Calu3 (cell line): ENCODE data around the gene KIDINS220. TPM values are rescaled to one million over a fixed set of nuclear protein-coding genes. Genes with fewer than 3 reads are reported as not detected.

Experiments used
- BruUV-seq: library from RNA; stranded (reverse); fragments of 400-500 nt; replicated peaks from 2 replicates; lab custom pipeline; 2021; lab: Mats Ljungman, UMichigan
- CTCF ChIA-PET: fragments of 300-600 bp; sonication (Branson Sonifier 250); formaldehyde crosslinking; loops from one replicate; lab custom pipeline; 2022; ENCODE audit warnings: antibody characterized with exemption; lab: Charles Lee
- DNase-seq: peaks from one replicate; pipeline ENCODE4 v3.0.0; 2022
- H3K27ac Mint-ChIP-seq: one replicate; pipeline ENCODE4 v1.8.0; 2022; ENCODE audit warnings: mixed read lengths; ENCODE audit not compliant: unreplicated experiment
- H3K27me3 Mint-ChIP-seq: one replicate; pipeline ENCODE4 v1.8.0; 2022; ENCODE audit warnings: mixed read lengths; ENCODE audit not compliant: unreplicated experiment
- H3K36me3 Mint-ChIP-seq: one replicate; pipeline ENCODE4 v1.8.0; 2022; ENCODE audit warnings: mild to moderate bottlenecking, moderate library complexity, mixed read lengths; ENCODE audit not compliant: insufficient read depth, unreplicated experiment
- H3K4me1 Mint-ChIP-seq: one replicate; pipeline ENCODE4 v1.8.0; 2022; ENCODE audit warnings: mild to moderate bottlenecking, low read depth, mixed read lengths; ENCODE audit not compliant: unreplicated experiment
- H3K4me3 Mint-ChIP-seq: one replicate; pipeline ENCODE4 v1.8.0; 2022; ENCODE audit warnings: mild to moderate bottlenecking, low read depth, moderate library complexity, mixed read lengths; ENCODE audit not compliant: unreplicated experiment
- H3K9me3 Mint-ChIP-seq: one replicate; pipeline ENCODE4 v1.8.0; 2022; ENCODE audit warnings: low read depth, mixed read lengths; ENCODE audit not compliant: unreplicated experiment
- CTCF ChIP-seq: fragments of 200-600 bp; IDR thresholded peaks from one replicate; pipeline ENCODE4 v1.8.0; 2022; ENCODE audit warnings: antibody characterized with exemption; ENCODE audit not compliant: unreplicated experiment
- intact Hi-C: fragments of 100-400 bp; cut with micrococcal nuclease; formaldehyde crosslinking; loops from one replicate; pipeline ENCODE4 v1.10.0; 2022; ENCODE audit not compliant: unreplicated experiment
- total RNA-seq: library from RNA; stranded (reverse); gene quantifications from 2 replicates; pipeline ENCODE4 v1.2.3, GENCODE V29; 2022

KIDINS220 gene
- total RNA-seq, 1 experiment from 2014 or later, result 33.6 TPM

DNA sequence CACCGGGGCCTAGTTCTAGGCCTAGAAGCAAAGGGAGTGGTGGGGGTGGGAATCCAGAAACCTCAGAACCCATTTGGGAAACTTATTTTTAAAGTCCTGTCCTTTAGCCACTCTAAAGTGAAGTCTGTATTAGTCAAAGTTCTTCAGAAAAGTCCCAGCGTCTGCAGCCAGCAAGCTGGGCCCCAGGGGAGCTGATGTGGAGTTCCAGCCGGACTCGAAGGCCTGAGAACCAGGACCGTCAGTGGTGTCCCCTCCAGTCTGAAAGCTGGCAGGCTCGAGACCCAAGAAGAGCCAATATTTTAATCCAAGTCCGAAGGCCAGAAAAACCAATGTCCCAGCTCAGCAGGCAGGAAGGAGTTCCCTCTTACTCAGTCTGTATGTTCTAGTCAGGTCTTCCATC lies 123.1 kb downstream of the KIDINS220 start:
- Mint-ChIP-seq H3K27me3 (no peaks in the 10 kb centered on the region), H3K27ac (no peak overlapping the region), H3K9me3 (peaks cover 8% of the 10 kb centered on the region), H3K4me3 (no peak overlapping the region), H3K36me3 (no peaks in the 10 kb centered on the region), H3K4me1 (peaks cover 2% of the 10 kb centered on the region)
- intact Hi-C loops, result no loop called here
- CTCF ChIA-PET, result no interaction called here
- no TSS peak for BruUV-seq
- no peak for TF ChIP-seq CTCF
- DNase-seq, result no peak

DNA sequence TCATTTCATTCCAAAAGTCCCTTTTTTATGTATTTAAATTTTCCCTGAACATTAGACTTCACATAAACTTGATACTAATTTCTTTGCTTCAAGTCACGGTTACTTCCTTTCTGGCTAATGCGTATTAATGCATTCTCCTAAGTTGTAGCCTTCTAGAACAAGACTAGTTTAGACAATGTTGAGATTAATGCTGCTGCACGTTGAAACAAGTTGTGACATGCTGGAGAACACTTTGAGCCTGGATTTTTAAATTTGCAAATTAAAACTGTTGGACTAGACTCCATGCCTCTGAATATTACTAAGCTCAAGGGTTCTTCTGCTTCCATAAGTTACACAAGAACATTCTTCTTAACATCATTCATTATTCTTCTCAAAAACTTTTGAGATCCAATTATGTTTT lies 126.5 kb downstream of the KIDINS220 start:
- Mint-ChIP-seq H3K36me3 (no peaks in the 10 kb centered on the region), H3K27ac (no peak overlapping the region), H3K4me1 (no peaks in the 10 kb centered on the region), H3K4me3 (no peak overlapping the region), H3K27me3 (no peaks in the 10 kb centered on the region), H3K9me3 (peaks cover 5% of the 10 kb centered on the region)
- CTCF ChIA-PET, result no interaction called here
- intact Hi-C loops, result no loop called here
- no TSS peak for BruUV-seq
- no peak for DNase-seq
- no peak for TF ChIP-seq CTCF

- H3K36me3 Mint-ChIP-seq, result no peaks in the 10 kb centered on the region
- intact Hi-C loops, result no loop called here
- CTCF ChIA-PET, result no interaction called here
- H3K4me1 Mint-ChIP-seq, result no peaks in the 10 kb centered on the region
- H3K9me3 Mint-ChIP-seq, result no peaks in the 10 kb centered on the region
- H3K27me3 Mint-ChIP-seq, result no peaks in the 10 kb centered on the region
- no peak overlapping the region for H3K4me3 Mint-ChIP-seq
- H3K27ac Mint-ChIP-seq, result no peak overlapping the region
- no TSS peak for BruUV-seq
- no peak for TF ChIP-seq CTCF
- DNase-seq, result no peak
These were observed 127.8 kb downstream of the KIDINS220 start for GRCh38 chr2:8709611-8710010.

- Mint-ChIP-seq H3K27me3 (no peaks in the 10 kb centered on the region), H3K9me3 (no peaks in the 10 kb centered on the region), H3K27ac (no peak overlapping the region), H3K4me3 (no peak overlapping the region), H3K36me3 (no peaks in the 10 kb centered on the region), H3K4me1 (no peaks in the 10 kb centered on the region)
- no peak for TF ChIP-seq CTCF
- BruUV-seq, result no TSS peak
- DNase-seq, result no peak
- CTCF ChIA-PET, result interaction anchor here (0.6 kb wide), 1 partner anchor 774 kb away, joined by 3 read pairs; no protein-coding TSS in a partner anchor
- intact Hi-C loops, result no loop called here
These were observed 132.5 kb downstream of the KIDINS220 start for GRCh38 chr2:8704906-8705305.
